Mesendoderm (in vitro differentiated cells): ENCODE data around the gene IL10.

Experiments
- DNase-seq: peaks from one replicate; pipeline ENCODE4 v3.0.0; 2013
- H2AK5ac ChIP-seq: 2 replicates; pipeline ENCODE4 v1.6.1; 2013; ENCODE audit warnings: low read length, inconsistent platforms
- H2BK120ac ChIP-seq: 2 replicates; pipeline ENCODE4 v1.6.1; 2013; ENCODE audit warnings: low read depth, mild to moderate bottlenecking, low read length, moderate library complexity, mixed read lengths
- H2BK15ac ChIP-seq: replicated peaks from 2 replicates; pipeline ENCODE4 v1.6.1; 2013; ENCODE audit warnings: low read depth, mild to moderate bottlenecking, moderate library complexity
- H2BK5ac ChIP-seq: 2 replicates; pipeline ENCODE4 v1.6.1; 2013; ENCODE audit warnings: low read length, inconsistent platforms
- H3K18ac ChIP-seq: 2 replicates; pipeline ENCODE4 v1.6.1; 2013; ENCODE audit warnings: mild to moderate bottlenecking, low read length, mixed read lengths
- H3K23ac ChIP-seq: one replicate; pipeline ENCODE4 v1.6.1; 2013; ENCODE audit warnings: low read length
- H3K27ac ChIP-seq: 2 replicates; pipeline ENCODE4 v1.5.1; 2013; ENCODE audit warnings: low read depth, mild to moderate bottlenecking, inconsistent platforms, low read length, moderate library complexity
- H3K27me3 ChIP-seq: 2 replicates; pipeline ENCODE4 v1.6.1; 2013; ENCODE audit warnings: low read length, control low read depth, mild to moderate bottlenecking, inconsistent platforms; ENCODE audit not compliant: insufficient read depth, poor library complexity
- H3K36me3 ChIP-seq: 2 replicates; pipeline ENCODE4 v1.6.1; 2013; ENCODE audit warnings: low read length, inconsistent platforms; ENCODE audit not compliant: control insufficient read depth, insufficient read depth
- H3K4ac ChIP-seq: one replicate; pipeline ENCODE4 v1.6.1; 2013; ENCODE audit warnings: low read depth, mild to moderate bottlenecking, low read length, moderate library complexity
- H3K4me1 ChIP-seq: 2 replicates; pipeline ENCODE4 v1.6.1; 2013; ENCODE audit warnings: low read depth, low read length, inconsistent platforms; ENCODE audit not compliant: control insufficient read depth
- H3K4me2 ChIP-seq: 2 replicates; pipeline ENCODE4 v1.6.1; 2013; ENCODE audit warnings: low read length
- H3K4me3 ChIP-seq: 2 replicates; pipeline ENCODE4 v1.5.1; 2013; ENCODE audit warnings: mild to moderate bottlenecking, low read length
- H3K56ac ChIP-seq: one replicate; pipeline ENCODE4 v1.6.1; 2013; ENCODE audit warnings: low read length
- H3K79me1 ChIP-seq: 2 replicates; pipeline ENCODE4 v1.6.1; 2013; ENCODE audit warnings: low read length, inconsistent platforms
- H3K79me2 ChIP-seq: 2 replicates; pipeline ENCODE4 v1.6.1; 2013; ENCODE audit warnings: mild to moderate bottlenecking, low read length; ENCODE audit not compliant: control insufficient read depth, insufficient read depth
- H3K9ac ChIP-seq: 2 replicates; pipeline ENCODE4 v1.6.1; 2013; ENCODE audit warnings: low read length, inconsistent platforms
- H4K5ac ChIP-seq: one replicate; pipeline ENCODE4 v1.6.1; 2013; ENCODE audit warnings: low read length
- H4K8ac ChIP-seq: one replicate; pipeline ENCODE4 v1.6.1; 2013; ENCODE audit warnings: low read depth, mild to moderate bottlenecking, control low read depth, low read length, moderate library complexity
- WGBS: extraction: QIAGEN DNeasy Blood & Tissue Kit; methylation state at CpG from one replicate; pipeline ENCODE4 v1.1.7; 2013; ENCODE audit warnings: low lambda C conversion rate, missing lambda C conversion rate; ENCODE audit not compliant: insufficient coverage; ENCODE audit errors: extremely low coverage; 5-methylcytosine and 5-hydroxymethylcytosine counted together

The IL10 gene

GRCh38 chr1:206739411-206740076 is 32.8 kb downstream of the IL10 start:
- Histone ChIP-seq H3K79me1 (no peaks in the 10 kb centered on the region), H3K9ac (no peak overlapping the region), H3K27me3 (no peaks in the 10 kb centered on the region), H3K4me1 (no peaks in the 10 kb centered on the region), H3K4me2 (no peak overlapping the region), H3K36me3 (no peaks in the 10 kb centered on the region), H2AK5ac (no peak overlapping the region), H3K27ac (no peak overlapping the region), H2BK15ac (no peak overlapping the region), H3K4ac (no peak overlapping the region), H3K79me2 (no peaks in the 10 kb centered on the region), H3K4me3 (no peak overlapping the region), H2BK120ac (no peak overlapping the region), H3K23ac (no peak overlapping the region), H4K8ac (no peak overlapping the region), H2BK5ac (no peak overlapping the region), H3K18ac (no peak overlapping the region), H3K56ac (no peak overlapping the region), H4K5ac (no peak overlapping the region)
- DNase-seq = peak; percentile 75
- WGBS = no CpG with 5 or more reads among the region's 5 CpGs

DNA sequence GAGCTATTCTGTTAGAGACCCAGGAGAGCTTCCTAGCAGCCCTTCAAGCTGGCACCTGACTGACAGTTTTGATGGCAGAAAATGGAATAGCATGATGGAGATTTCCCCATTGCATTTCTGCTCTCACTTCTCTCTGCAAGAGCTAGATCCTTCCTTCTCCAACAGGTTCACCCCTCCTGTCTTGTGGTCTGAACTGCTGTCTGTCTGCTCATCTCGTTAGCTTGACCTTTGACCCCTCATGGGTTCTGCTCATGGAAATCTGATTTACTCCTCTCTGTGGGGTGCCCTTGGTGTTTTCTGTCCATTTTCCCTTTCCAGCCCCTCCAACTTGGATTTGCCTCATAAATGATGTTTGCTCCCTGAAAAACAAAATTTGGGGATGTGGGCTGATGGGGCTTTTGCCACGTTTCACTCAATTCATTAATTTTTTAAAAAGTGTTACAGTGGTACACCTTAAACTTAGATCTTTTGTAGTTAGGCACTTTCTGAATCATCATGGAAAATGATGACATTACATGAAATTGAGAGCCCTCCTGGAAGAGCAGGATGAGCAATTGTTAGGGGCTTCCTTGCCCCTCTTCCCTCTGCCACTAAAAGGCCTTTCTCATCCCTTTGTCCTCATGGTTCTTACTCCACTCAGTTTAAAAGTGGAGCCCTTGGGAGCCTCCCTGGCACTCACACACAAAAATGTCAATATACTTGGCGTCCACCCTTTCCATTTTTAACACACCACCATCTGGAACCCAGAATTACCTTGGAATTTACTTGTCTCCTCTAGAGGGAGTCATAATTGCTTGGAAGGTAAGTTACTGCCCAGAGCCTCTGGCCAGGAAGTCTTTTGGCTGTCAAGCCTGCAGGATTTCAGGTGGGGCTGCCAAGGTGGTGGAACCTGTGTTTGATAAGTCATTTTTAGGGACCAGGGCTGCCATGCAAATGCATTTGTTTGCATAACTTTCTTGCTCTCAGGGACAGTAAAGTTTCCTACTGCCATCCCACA is 33.6 kb downstream of the IL10 start:
- no peaks in the 10 kb centered on the region for H3K27me3 ChIP-seq
- no peak overlapping the region for H2BK5ac ChIP-seq
- peak; percentile 70 for DNase-seq
- no peak overlapping the region for H3K9ac ChIP-seq
- no peaks in the 10 kb centered on the region for H3K79me1 ChIP-seq
- no peak overlapping the region for H2BK15ac ChIP-seq
- no peak overlapping the region for H3K23ac ChIP-seq
- WGBS = no CpG with 5 or more reads among the region's 3 CpGs
- H3K27ac ChIP-seq = no peak overlapping the region
- H3K4me2 ChIP-seq = no peak overlapping the region
- H3K4ac ChIP-seq = no peak overlapping the region
- no peak overlapping the region for H3K18ac ChIP-seq
- H4K5ac ChIP-seq = no peak overlapping the region
- H3K79me2 ChIP-seq = no peaks in the 10 kb centered on the region
- H2AK5ac ChIP-seq = no peak overlapping the region
- H3K4me1 ChIP-seq = no peaks in the 10 kb centered on the region
- no peaks in the 10 kb centered on the region for H3K36me3 ChIP-seq
- H4K8ac ChIP-seq = no peak overlapping the region
- H2BK120ac ChIP-seq = no peak overlapping the region
- no peak overlapping the region for H3K56ac ChIP-seq
- no peak overlapping the region for H3K4me3 ChIP-seq

GRCh38 chr1:206737729-206738201 is 34.5 kb downstream of the IL10 start:
- no CpG with 5 or more reads among the region's 3 CpGs for WGBS
- Histone ChIP-seq H2BK5ac (no peak overlapping the region), H3K4me2 (no peak overlapping the region), H3K79me2 (no peaks in the 10 kb centered on the region), H4K8ac (no peak overlapping the region), H2BK15ac (no peak overlapping the region), H2AK5ac (no peak overlapping the region), H3K27ac (no peak overlapping the region), H3K27me3 (no peaks in the 10 kb centered on the region), H3K4me1 (no peaks in the 10 kb centered on the region), H3K56ac (no peak overlapping the region), H2BK120ac (no peak overlapping the region), H3K23ac (no peak overlapping the region), H3K4me3 (no peak overlapping the region), H3K18ac (no peak overlapping the region), H3K36me3 (no peaks in the 10 kb centered on the region), H3K9ac (no peak overlapping the region), H3K4ac (no peak overlapping the region), H4K5ac (no peak overlapping the region), H3K79me1 (no peaks in the 10 kb centered on the region)
- DNase-seq = no peak

GRCh38 chr1:206736878-206737728 is 35.2 kb downstream of the IL10 start:
- Histone ChIP-seq H3K18ac (no peak overlapping the region), H2BK120ac (no peak overlapping the region), H3K27me3 (no peaks in the 10 kb centered on the region), H3K9ac (no peak overlapping the region), H2AK5ac (no peak overlapping the region), H3K4ac (no peak overlapping the region), H3K27ac (no peak overlapping the region), H3K79me2 (no peaks in the 10 kb centered on the region), H3K4me1 (no peaks in the 10 kb centered on the region), H2BK15ac (no peak overlapping the region), H3K4me3 (no peak overlapping the region), H3K36me3 (no peaks in the 10 kb centered on the region), H3K23ac (no peak overlapping the region), H2BK5ac (no peak overlapping the region), H4K5ac (no peak overlapping the region), H3K79me1 (no peaks in the 10 kb centered on the region), H3K4me2 (no peak overlapping the region), H4K8ac (no peak overlapping the region), H3K56ac (no peak overlapping the region)
- whole genome bisulfite sequencing = no CpG with 5 or more reads among the region's 14 CpGs
- no peak for DNase-seq

DNA sequence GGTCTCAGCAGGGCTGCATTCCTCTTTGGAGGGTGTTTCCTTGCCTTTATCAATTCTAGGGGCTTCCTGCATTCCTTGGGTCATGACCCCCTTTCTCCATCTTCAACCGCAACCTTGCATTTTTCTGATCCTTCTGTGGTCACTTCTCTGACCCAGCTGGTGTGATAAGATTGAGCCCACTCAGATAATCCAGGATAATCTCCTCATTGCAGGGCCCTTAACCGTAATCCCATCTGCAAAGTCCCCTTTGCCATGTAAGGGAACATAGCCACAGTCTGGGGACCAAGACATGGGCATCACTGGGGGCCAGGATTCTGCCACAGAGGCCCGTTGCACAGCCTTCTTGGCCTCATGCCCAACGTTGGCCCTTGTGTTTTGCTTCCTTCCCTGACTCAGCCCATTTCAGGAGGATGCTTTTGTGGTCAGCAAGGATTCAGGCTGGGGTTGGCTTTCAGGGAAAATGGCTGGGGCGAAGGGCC is 36.7 kb downstream of the IL10 start:
- no peaks in the 10 kb centered on the region for H3K79me1 ChIP-seq
- H3K27me3 ChIP-seq = no peaks in the 10 kb centered on the region
- no peak overlapping the region for H3K56ac ChIP-seq
- H4K5ac ChIP-seq = no peak overlapping the region
- no peak overlapping the region for H3K4me2 ChIP-seq
- H3K79me2 ChIP-seq = no peaks in the 10 kb centered on the region
- H3K18ac ChIP-seq = no peak overlapping the region
- H3K23ac ChIP-seq = no peak overlapping the region
- H3K9ac ChIP-seq = no peak overlapping the region
- DNase-seq = no peak
- no peak overlapping the region for H4K8ac ChIP-seq
- H3K4me3 ChIP-seq = no peak overlapping the region
- H2BK120ac ChIP-seq = no peak overlapping the region
- no peaks in the 10 kb centered on the region for H3K36me3 ChIP-seq
- H3K4ac ChIP-seq = no peak overlapping the region
- no peak overlapping the region for H3K27ac ChIP-seq
- no peaks in the 10 kb centered on the region for H3K4me1 ChIP-seq
- WGBS = no CpG with 5 or more reads among the region's 5 CpGs
- no peak overlapping the region for H2AK5ac ChIP-seq
- no peak overlapping the region for H2BK5ac ChIP-seq
- H2BK15ac ChIP-seq = no peak overlapping the region
